Measurements from ENCODE around the gene INPP4B.

Gene INPP4B

GRCh38 chr4:142164767-142165500 lies 681.2 kb downstream of the INPP4B start:
- Histone ChIP-seq H3K4me2 (ENCODE audit: low read length) (no peak overlapping the region), H2AK5ac (ENCODE audit: low read length) (no peak overlapping the region), H2BK5ac (ENCODE audit: low read length) (no peak overlapping the region), H3K56ac (ENCODE audit: low read length) (no peak overlapping the region), H3K4ac (ENCODE audit: low read depth, low read length) (no peak overlapping the region), H3K79me2 (ENCODE audit: control insufficient read depth, insufficient read depth, low read length) (no peaks in the 10 kb centered on the region), H3K4me1 (ENCODE audit: control insufficient read depth, low read depth, low read length) (no peaks in the 10 kb centered on the region), H4K5ac (ENCODE audit: low read length) (no peak overlapping the region), H3K4me3 (ENCODE audit: low read length) (no peak overlapping the region), H4K8ac (ENCODE audit: low read depth, low read length) (no peak overlapping the region), H3K23ac (ENCODE audit: low read length) (no peak overlapping the region), H3K9ac (ENCODE audit: low read length) (no peak overlapping the region), H3K27me3 (ENCODE audit: insufficient read depth, low read length, poor library complexity) (no peaks in the 10 kb centered on the region), H3K18ac (ENCODE audit: low read length) (no peak overlapping the region), H3K36me3 (ENCODE audit: control insufficient read depth, insufficient read depth, low read length) (no peaks in the 10 kb centered on the region), H2BK15ac (replicated peaks; ENCODE audit: low read depth) (no peak overlapping the region), H2BK120ac (ENCODE audit: low read depth, low read length) (no peak overlapping the region), H3K79me1 (ENCODE audit: low read length) (no peaks in the 10 kb centered on the region), H3K27ac (ENCODE audit: low read depth, low read length) (no peak overlapping the region)
- no peak for DNase-seq
- WGBS (ENCODE audit: extremely low coverage, insufficient coverage, low lambda C conversion rate), result 100% methylated on average over 2 of the region's 4 CpGs

- Histone ChIP-seq H4K8ac (ENCODE audit: low read depth, low read length) (no peak overlapping the region), H3K4ac (ENCODE audit: low read depth, low read length) (no peak overlapping the region), H3K4me3 (ENCODE audit: low read length) (no peak overlapping the region), H3K36me3 (ENCODE audit: control insufficient read depth, insufficient read depth, low read length) (no peaks in the 10 kb centered on the region), H3K23ac (ENCODE audit: low read length) (no peak overlapping the region), H2BK15ac (replicated peaks; ENCODE audit: low read depth) (no peak overlapping the region), H3K56ac (ENCODE audit: low read length) (no peak overlapping the region), H3K79me1 (ENCODE audit: low read length) (no peaks in the 10 kb centered on the region), H3K18ac (ENCODE audit: low read length) (no peak overlapping the region), H3K9ac (ENCODE audit: low read length) (no peak overlapping the region), H3K27ac (ENCODE audit: low read depth, low read length) (no peak overlapping the region), H4K5ac (ENCODE audit: low read length) (no peak overlapping the region), H2AK5ac (ENCODE audit: low read length) (no peak overlapping the region), H2BK5ac (ENCODE audit: low read length) (no peak overlapping the region), H2BK120ac (ENCODE audit: low read depth, low read length) (no peak overlapping the region), H3K4me1 (ENCODE audit: control insufficient read depth, low read depth, low read length) (no peaks in the 10 kb centered on the region), H3K79me2 (ENCODE audit: control insufficient read depth, insufficient read depth, low read length) (no peaks in the 10 kb centered on the region), H3K4me2 (ENCODE audit: low read length) (no peak overlapping the region), H3K27me3 (ENCODE audit: insufficient read depth, low read length, poor library complexity) (no peaks in the 10 kb centered on the region)
- no CpG with 5 or more reads among the region's 3 CpGs for WGBS (ENCODE audit: extremely low coverage, insufficient coverage, low lambda C conversion rate)
- no peak for DNase-seq
Measured at GRCh38 chr4:142161086-142161485, 685.0 kb downstream of the INPP4B start.

GRCh38 chr4:142160509-142160908 lies 685.6 kb downstream of the INPP4B start:
- H4K5ac ChIP-seq (ENCODE audit: low read length), result no peak overlapping the region
- no peak for DNase-seq
- H3K36me3 ChIP-seq (ENCODE audit: control insufficient read depth, insufficient read depth, low read length), result no peaks in the 10 kb centered on the region
- H3K4ac ChIP-seq (ENCODE audit: low read depth, low read length), result no peak overlapping the region
- H3K4me2 ChIP-seq (ENCODE audit: low read length), result no peak overlapping the region
- no peaks in the 10 kb centered on the region for H3K79me2 ChIP-seq (ENCODE audit: control insufficient read depth, insufficient read depth, low read length)
- no peaks in the 10 kb centered on the region for H3K27me3 ChIP-seq (ENCODE audit: insufficient read depth, low read length, poor library complexity)
- no peak overlapping the region for H3K56ac ChIP-seq (ENCODE audit: low read length)
- no peak overlapping the region for H4K8ac ChIP-seq (ENCODE audit: low read depth, low read length)
- no peak overlapping the region for H3K23ac ChIP-seq (ENCODE audit: low read length)
- H3K9ac ChIP-seq (ENCODE audit: low read length), result no peak overlapping the region
- H3K79me1 ChIP-seq (ENCODE audit: low read length), result no peaks in the 10 kb centered on the region
- no peak overlapping the region for H2BK5ac ChIP-seq (ENCODE audit: low read length)
- no peak overlapping the region for H2BK120ac ChIP-seq (ENCODE audit: low read depth, low read length)
- no peak overlapping the region for H3K18ac ChIP-seq (ENCODE audit: low read length)
- H2BK15ac ChIP-seq (replicated peaks; ENCODE audit: low read depth), result no peak overlapping the region
- H3K4me3 ChIP-seq (ENCODE audit: low read length), result no peak overlapping the region
- no peaks in the 10 kb centered on the region for H3K4me1 ChIP-seq (ENCODE audit: control insufficient read depth, low read depth, low read length)
- no peak overlapping the region for H2AK5ac ChIP-seq (ENCODE audit: low read length)
- no CpG with 5 or more reads among the region's 2 CpGs for WGBS (ENCODE audit: extremely low coverage, insufficient coverage, low lambda C conversion rate)
- no peak overlapping the region for H3K27ac ChIP-seq (ENCODE audit: low read depth, low read length)

GRCh38 chr4:142158980-142159379 lies 687.1 kb downstream of the INPP4B start:
- Histone ChIP-seq H3K27me3 (ENCODE audit: insufficient read depth, low read length, poor library complexity) (no peaks in the 10 kb centered on the region), H2AK5ac (ENCODE audit: low read length) (no peak overlapping the region), H3K9ac (ENCODE audit: low read length) (no peak overlapping the region), H3K4me2 (ENCODE audit: low read length) (no peak overlapping the region), H2BK15ac (replicated peaks; ENCODE audit: low read depth) (no peak overlapping the region), H3K18ac (ENCODE audit: low read length) (no peak overlapping the region), H4K5ac (ENCODE audit: low read length) (no peak overlapping the region), H3K23ac (ENCODE audit: low read length) (no peak overlapping the region), H3K36me3 (ENCODE audit: control insufficient read depth, insufficient read depth, low read length) (no peaks in the 10 kb centered on the region), H3K56ac (ENCODE audit: low read length) (no peak overlapping the region), H3K4me1 (ENCODE audit: control insufficient read depth, low read depth, low read length) (no peaks in the 10 kb centered on the region), H3K79me2 (ENCODE audit: control insufficient read depth, insufficient read depth, low read length) (no peaks in the 10 kb centered on the region), H3K4me3 (ENCODE audit: low read length) (no peak overlapping the region), H3K4ac (ENCODE audit: low read depth, low read length) (no peak overlapping the region), H4K8ac (ENCODE audit: low read depth, low read length) (no peak overlapping the region), H3K79me1 (ENCODE audit: low read length) (no peaks in the 10 kb centered on the region), H3K27ac (ENCODE audit: low read depth, low read length) (no peak overlapping the region), H2BK5ac (ENCODE audit: low read length) (no peak overlapping the region), H2BK120ac (ENCODE audit: low read depth, low read length) (no peak overlapping the region)
- no peak for DNase-seq
- no CpG with 5 or more reads among the region's 2 CpGs for WGBS (ENCODE audit: extremely low coverage, insufficient coverage, low lambda C conversion rate)

- H3K4me2 ChIP-seq (ENCODE audit: low read length), result no peak overlapping the region
- no peak overlapping the region for H3K18ac ChIP-seq (ENCODE audit: low read length)
- H3K79me1 ChIP-seq (ENCODE audit: low read length), result no peaks in the 10 kb centered on the region
- no peak overlapping the region for H3K4me3 ChIP-seq (ENCODE audit: low read length)
- H2BK5ac ChIP-seq (ENCODE audit: low read length), result no peak overlapping the region
- no peak overlapping the region for H3K9ac ChIP-seq (ENCODE audit: low read length)
- no peak overlapping the region for H3K4ac ChIP-seq (ENCODE audit: low read depth, low read length)
- no peaks in the 10 kb centered on the region for H3K27me3 ChIP-seq (ENCODE audit: insufficient read depth, low read length, poor library complexity)
- H4K8ac ChIP-seq (ENCODE audit: low read depth, low read length), result no peak overlapping the region
- H3K56ac ChIP-seq (ENCODE audit: low read length), result no peak overlapping the region
- H3K27ac ChIP-seq (ENCODE audit: low read depth, low read length), result no peak overlapping the region
- H4K5ac ChIP-seq (ENCODE audit: low read length), result no peak overlapping the region
- no peaks in the 10 kb centered on the region for H3K4me1 ChIP-seq (ENCODE audit: control insufficient read depth, low read depth, low read length)
- no peaks in the 10 kb centered on the region for H3K36me3 ChIP-seq (ENCODE audit: control insufficient read depth, insufficient read depth, low read length)
- H2BK120ac ChIP-seq (ENCODE audit: low read depth, low read length), result no peak overlapping the region
- H3K79me2 ChIP-seq (ENCODE audit: control insufficient read depth, insufficient read depth, low read length), result no peaks in the 10 kb centered on the region
- H3K23ac ChIP-seq (ENCODE audit: low read length), result no peak overlapping the region
- no peak overlapping the region for H2BK15ac ChIP-seq (replicated peaks; ENCODE audit: low read depth)
- no peak for DNase-seq
- no peak overlapping the region for H2AK5ac ChIP-seq (ENCODE audit: low read length)
Measured at GRCh38 chr4:142156256-142156655, 689.8 kb downstream of the INPP4B start.

GRCh38 chr4:142155347-142155746 lies 690.8 kb downstream of the INPP4B start:
- Histone ChIP-seq H3K79me1 (ENCODE audit: low read length) (no peaks in the 10 kb centered on the region), H3K4me2 (ENCODE audit: low read length) (no peak overlapping the region), H3K27ac (ENCODE audit: low read depth, low read length) (no peak overlapping the region), H4K8ac (ENCODE audit: low read depth, low read length) (no peak overlapping the region), H2AK5ac (ENCODE audit: low read length) (no peak overlapping the region), H2BK15ac (replicated peaks; ENCODE audit: low read depth) (no peak overlapping the region), H3K4me3 (ENCODE audit: low read length) (no peak overlapping the region), H3K27me3 (ENCODE audit: insufficient read depth, low read length, poor library complexity) (no peaks in the 10 kb centered on the region), H3K18ac (ENCODE audit: low read length) (no peak overlapping the region), H2BK120ac (ENCODE audit: low read depth, low read length) (no peak overlapping the region), H3K56ac (ENCODE audit: low read length) (no peak overlapping the region), H3K79me2 (ENCODE audit: control insufficient read depth, insufficient read depth, low read length) (no peaks in the 10 kb centered on the region), H3K4ac (ENCODE audit: low read depth, low read length) (no peak overlapping the region), H3K9ac (ENCODE audit: low read length) (no peak overlapping the region), H3K4me1 (ENCODE audit: control insufficient read depth, low read depth, low read length) (no peaks in the 10 kb centered on the region), H4K5ac (ENCODE audit: low read length) (no peak overlapping the region), H3K23ac (ENCODE audit: low read length) (no peak overlapping the region), H2BK5ac (ENCODE audit: low read length) (no peak overlapping the region), H3K36me3 (ENCODE audit: control insufficient read depth, insufficient read depth, low read length) (no peaks in the 10 kb centered on the region)
- WGBS (ENCODE audit: extremely low coverage, insufficient coverage, low lambda C conversion rate), result no CpG with 5 or more reads among the region's 2 CpGs
- no peak for DNase-seq
